WERI-Rb-1 (cell line): ENCODE data around the gene ZNF836.

ENCODE experiments used
- DNase-seq: peaks from one replicate; pipeline ENCODE4 v3.0.0-alpha.2; 2020
- H3K27ac ChIP-seq: fragments of 250-450 bp; sonication (Bioruptor Pico); 2 replicates; pipeline ENCODE4 v1.5.1; 2020; ENCODE audit warnings: mild to moderate bottlenecking, moderate library complexity
- H3K27me3 ChIP-seq: fragments of 250-450 bp; sonication (Bioruptor Pico); 2 replicates; pipeline ENCODE4 v1.5.1; 2021; ENCODE audit warnings: mild to moderate bottlenecking, low read depth, moderate library complexity; ENCODE audit not compliant: insufficient read depth, severe bottlenecking
- H3K36me3 ChIP-seq: fragments of 250-450 bp; sonication (Bioruptor Pico); 2 replicates; pipeline ENCODE4 v1.5.1; 2020; ENCODE audit warnings: mild to moderate bottlenecking, moderate library complexity
- H3K4me3 ChIP-seq: 2 replicates; pipeline ENCODE4 v1.5.1; 2011; ENCODE audit warnings: low read depth, mild to moderate bottlenecking, control low read depth, low read length
- H3K9me3 ChIP-seq: fragments of 250-450 bp; sonication (Bioruptor Pico); 2 replicates; pipeline ENCODE4 v1.5.1; 2021; ENCODE audit warnings: mild to moderate bottlenecking, moderate library complexity; ENCODE audit not compliant: severe bottlenecking
- TF ChIP-seq, protein P1 (sequence below): IDR thresholded peaks from 2 replicates; pipeline ENCODE4 v1.5.1; 2011; ENCODE audit warnings: low read depth, mild to moderate bottlenecking, control low read depth, inconsistent platforms, low read length

Gene ZNF836

DNA sequence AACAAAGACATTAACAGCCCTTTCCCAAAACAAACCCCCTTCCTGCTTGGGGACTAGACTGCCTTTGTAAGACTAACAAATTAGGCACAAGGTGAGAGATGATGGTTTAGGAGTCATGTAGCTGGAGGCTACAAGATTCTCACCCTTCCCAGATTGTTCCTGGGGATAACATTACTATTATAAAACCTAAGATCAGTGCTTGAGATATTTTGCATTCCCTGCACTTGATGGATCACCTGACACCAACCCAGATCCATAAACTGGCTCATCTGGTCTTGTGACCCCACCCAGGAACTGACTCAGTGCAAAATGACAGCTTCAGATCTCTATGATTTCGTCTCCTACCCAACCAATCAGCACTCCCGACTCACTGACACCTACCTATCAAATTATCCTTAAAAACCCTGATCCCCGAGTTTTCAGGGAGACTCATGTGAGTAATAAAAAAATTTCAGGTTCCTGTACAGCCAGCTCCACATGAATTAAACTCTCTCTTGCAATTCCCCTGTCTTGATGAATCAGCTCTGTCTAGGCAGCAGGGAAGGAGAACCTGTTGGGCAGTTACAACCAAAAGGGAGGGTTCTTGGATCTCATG, 29.3 kb downstream of the ZNF836 start:
- Histone ChIP-seq H3K27ac (no peak overlapping the region), H3K36me3 (no peaks in the 10 kb centered on the region; the same call in 1 of the 2 replicates), H3K4me3 (no peak overlapping the region), H3K9me3 (no peaks in the 10 kb centered on the region), H3K27me3 (no peaks in the 10 kb centered on the region)
- TF ChIP-seq, protein P1, sequence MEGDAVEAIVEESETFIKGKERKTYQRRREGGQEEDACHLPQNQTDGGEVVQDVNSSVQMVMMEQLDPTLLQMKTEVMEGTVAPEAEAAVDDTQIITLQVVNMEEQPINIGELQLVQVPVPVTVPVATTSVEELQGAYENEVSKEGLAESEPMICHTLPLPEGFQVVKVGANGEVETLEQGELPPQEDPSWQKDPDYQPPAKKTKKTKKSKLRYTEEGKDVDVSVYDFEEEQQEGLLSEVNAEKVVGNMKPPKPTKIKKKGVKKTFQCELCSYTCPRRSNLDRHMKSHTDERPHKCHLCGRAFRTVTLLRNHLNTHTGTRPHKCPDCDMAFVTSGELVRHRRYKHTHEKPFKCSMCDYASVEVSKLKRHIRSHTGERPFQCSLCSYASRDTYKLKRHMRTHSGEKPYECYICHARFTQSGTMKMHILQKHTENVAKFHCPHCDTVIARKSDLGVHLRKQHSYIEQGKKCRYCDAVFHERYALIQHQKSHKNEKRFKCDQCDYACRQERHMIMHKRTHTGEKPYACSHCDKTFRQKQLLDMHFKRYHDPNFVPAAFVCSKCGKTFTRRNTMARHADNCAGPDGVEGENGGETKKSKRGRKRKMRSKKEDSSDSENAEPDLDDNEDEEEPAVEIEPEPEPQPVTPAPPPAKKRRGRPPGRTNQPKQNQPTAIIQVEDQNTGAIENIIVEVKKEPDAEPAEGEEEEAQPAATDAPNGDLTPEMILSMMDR: no peak
- DNase-seq: no peak

DNA sequence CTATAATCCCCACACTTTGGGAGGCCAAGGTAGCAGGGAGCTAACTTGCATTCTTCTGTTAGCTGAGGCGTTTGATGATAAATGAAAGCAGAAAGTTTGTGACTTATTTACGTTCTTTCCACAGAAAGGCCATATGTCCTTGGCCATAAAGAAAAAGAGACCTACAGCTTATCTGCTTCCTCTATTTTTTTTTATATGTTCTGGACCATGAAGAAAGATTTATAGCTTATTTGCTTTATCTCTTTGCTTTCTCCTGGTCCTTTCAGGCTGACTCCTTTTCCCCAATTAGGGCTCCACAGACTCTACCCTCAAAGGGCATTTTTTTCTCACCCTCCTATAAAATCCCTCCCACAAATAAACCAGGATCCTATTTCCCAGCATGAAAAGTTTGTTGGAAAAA, 30.2 kb downstream of the ZNF836 start:
- Histone ChIP-seq H3K36me3 (no peaks in the 10 kb centered on the region; the same call in 1 of the 2 replicates), H3K27ac (no peak overlapping the region), H3K9me3 (peaks cover 2% of the 10 kb centered on the region), H3K4me3 (no peak overlapping the region), H3K27me3 (no peaks in the 10 kb centered on the region)
- TF ChIP-seq, protein P1: no peak
- DNase-seq: no peak

- H3K36me3 ChIP-seq: peaks cover 4% of the 10 kb centered on the region
- TF ChIP-seq, protein P1: no peak
- peak overlapping the region; percentile 51 for H3K4me3 ChIP-seq
- no peaks in the 10 kb centered on the region for H3K27me3 ChIP-seq
- H3K27ac ChIP-seq: peak overlapping the region; percentile 45; the same call in 1 of the 2 replicates
- DNase-seq: no peak
- peaks cover 2% of the 10 kb centered on the region for H3K9me3 ChIP-seq
These were observed 31.2 kb downstream of the ZNF836 start for GRCh38 chr19:52140032-52140710.

DNA sequence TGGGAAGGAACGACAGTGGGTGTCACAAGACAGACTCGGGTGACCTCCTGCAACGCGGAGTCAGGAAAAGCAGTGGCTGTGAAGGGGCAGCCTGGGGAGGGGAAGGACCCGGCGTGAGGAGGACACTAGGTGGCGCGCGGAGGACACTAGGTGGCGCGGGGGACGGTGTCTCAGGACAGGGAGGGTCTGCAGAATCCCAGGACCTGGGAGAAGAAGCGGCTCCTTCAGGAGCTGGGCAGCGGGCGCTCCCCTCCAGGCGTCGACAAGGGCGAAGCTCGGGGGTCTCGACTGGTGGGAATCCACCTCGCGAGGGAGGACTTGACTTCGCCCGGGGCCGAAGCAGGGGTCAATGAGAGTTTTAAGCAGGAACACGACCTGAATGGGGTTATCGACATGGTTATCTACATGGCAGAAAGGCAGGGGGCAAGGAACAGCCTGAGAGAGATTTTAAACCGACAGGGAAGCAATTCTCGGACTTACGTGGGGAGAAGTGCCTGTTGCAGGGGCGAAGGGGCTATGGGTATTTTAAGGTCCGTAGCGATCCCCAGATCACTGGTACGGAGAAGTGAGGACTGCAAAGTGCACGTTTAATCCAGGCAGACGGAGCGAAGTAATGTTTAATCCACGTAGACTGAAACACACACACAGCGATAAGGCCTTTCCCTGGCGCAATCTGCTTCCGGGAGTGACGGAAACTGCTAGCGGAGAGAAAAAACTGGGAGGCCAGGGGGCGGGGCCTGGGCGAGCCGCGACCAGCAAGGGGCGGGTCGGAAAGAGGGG, 32.0 kb downstream of the ZNF836 start, which contains the start of gene ZNF616:
Gene ZNF616 (minus strand): TSS at position 687 of the 780 bp plus-strand sequence. CDS start 9,426 bp downstream, outside the sequence.
- H3K9me3 ChIP-seq: peaks cover 2% of the 10 kb centered on the region
- H3K27me3 ChIP-seq: no peaks in the 10 kb centered on the region
- H3K27ac ChIP-seq: peak within 1 kb of the TSS; percentile 89
- H3K36me3 ChIP-seq: peaks cover 10% of the 10 kb centered on the region
- TF ChIP-seq, protein P1: peak; percentile 75
- H3K4me3 ChIP-seq: peak within 1 kb of the TSS; percentile 100
- peak; percentile 98 for DNase-seq

- Histone ChIP-seq H3K27me3 (no peaks in the 10 kb centered on the region), H3K9me3 (peaks cover 2% of the 10 kb centered on the region), H3K27ac (peak overlapping the region; percentile 89), H3K4me3 (peak overlapping the region; percentile 100), H3K36me3 (peaks cover 14% of the 10 kb centered on the region)
- no peak for DNase-seq
- TF ChIP-seq, protein P1: no peak
These were observed 32.5 kb downstream of the ZNF836 start for GRCh38 chr19:52138983-52139251.
